ENCODE measurements around the gene DDX49.

DDX49 gene

DNA sequence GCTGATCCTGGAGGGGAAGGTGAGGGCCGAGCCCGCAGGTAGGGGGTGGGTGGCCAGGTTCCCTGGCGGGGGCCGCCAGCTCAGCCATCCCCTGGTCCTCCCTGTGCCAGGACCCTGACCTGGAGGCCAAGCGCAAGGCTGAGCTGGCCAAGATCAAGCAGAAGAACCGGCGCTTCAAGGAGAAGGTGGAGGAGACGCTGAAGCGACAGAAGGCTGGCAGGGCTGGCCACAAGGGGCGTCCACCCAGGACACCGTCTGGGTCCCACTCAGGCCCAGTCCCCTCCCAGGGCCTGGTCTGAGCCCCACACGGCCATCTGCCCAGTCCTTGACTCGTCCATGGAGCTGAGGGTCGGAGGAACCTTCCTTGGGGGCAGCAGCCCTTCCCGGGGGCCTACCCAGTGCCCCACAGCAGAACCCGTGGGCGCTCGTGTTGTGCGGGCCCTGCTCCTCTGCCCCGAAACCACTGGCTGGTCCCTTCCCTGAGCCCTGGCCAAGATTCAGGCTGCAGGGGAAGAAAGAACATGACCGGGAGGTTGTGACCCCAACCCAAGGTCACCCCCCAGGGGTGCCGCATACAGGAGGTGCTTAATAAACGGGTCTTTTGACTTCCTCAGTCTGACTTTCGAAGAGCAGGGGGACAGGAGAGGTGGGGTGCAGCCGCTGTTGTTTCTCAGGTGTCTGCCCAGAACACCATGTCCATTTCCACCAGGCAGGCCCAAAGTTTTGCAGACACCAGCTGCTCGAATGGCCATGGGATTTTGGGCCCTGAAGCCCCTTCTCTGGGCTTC is 8.7 kb downstream of the DDX49 start:
- no peak for DNase-seq (ENCODE audit: low read depth, low spot score)
- CTCF ChIA-PET: interaction anchor here (1.3 kb wide), 1 partner anchor 11 kb away, joined by 4 read pairs; no protein-coding TSS in a partner anchor
- TF ChIP-seq, protein P1, sequence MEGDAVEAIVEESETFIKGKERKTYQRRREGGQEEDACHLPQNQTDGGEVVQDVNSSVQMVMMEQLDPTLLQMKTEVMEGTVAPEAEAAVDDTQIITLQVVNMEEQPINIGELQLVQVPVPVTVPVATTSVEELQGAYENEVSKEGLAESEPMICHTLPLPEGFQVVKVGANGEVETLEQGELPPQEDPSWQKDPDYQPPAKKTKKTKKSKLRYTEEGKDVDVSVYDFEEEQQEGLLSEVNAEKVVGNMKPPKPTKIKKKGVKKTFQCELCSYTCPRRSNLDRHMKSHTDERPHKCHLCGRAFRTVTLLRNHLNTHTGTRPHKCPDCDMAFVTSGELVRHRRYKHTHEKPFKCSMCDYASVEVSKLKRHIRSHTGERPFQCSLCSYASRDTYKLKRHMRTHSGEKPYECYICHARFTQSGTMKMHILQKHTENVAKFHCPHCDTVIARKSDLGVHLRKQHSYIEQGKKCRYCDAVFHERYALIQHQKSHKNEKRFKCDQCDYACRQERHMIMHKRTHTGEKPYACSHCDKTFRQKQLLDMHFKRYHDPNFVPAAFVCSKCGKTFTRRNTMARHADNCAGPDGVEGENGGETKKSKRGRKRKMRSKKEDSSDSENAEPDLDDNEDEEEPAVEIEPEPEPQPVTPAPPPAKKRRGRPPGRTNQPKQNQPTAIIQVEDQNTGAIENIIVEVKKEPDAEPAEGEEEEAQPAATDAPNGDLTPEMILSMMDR (IDR thresholded peaks at IDR 0.05; ENCODE audit: insufficient read depth, low read length, missing control alignments): no peak
- no peak overlapping the region for H3K4me3 ChIP-seq (ENCODE audit: low read depth, low read length)
- POLR2A ChIA-PET: interaction anchor here (1.9 kb wide), 1 partner anchor 9 kb away, joined by 10 read pairs; the partner anchor contains the start of genes COPE and DDX49

DNA sequence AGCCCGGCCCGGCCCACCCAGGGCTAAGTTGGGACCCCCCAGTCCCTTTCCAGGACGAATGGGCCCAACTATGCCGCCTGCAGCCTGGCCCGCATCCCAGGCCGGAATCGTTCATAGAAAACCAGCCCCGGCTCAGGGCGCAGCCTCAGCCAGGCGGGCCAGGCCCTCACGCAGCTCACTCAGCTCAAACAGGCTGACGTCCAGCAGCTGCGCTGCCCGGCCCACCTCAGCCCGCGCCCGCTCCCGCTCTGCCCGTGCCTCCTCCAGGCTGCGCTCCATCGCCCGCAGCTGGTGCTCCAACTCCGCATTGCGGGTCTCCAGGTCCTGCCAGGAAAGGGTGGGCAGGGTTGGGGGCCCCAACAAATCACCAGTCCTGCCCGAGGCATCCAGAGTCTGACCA is 9.8 kb downstream of the DDX49 start:
- TF ChIP-seq, protein P1 (IDR thresholded peaks at IDR 0.05; ENCODE audit: insufficient read depth, low read length, missing control alignments): no peak
- H3K4me3 ChIP-seq (ENCODE audit: low read depth, low read length): no peak overlapping the region
- ChIA-PET CTCF (interaction anchor here (1.3 kb wide), 1 partner anchor 10 kb away, joined by 4 read pairs; no protein-coding TSS in a partner anchor), POLR2A (interaction anchor here (1.9 kb wide), 1 partner anchor 10 kb away, joined by 10 read pairs; the partner anchor contains the start of genes COPE and DDX49)
- DNase-seq (ENCODE audit: low read depth, low spot score): no peak

DNA sequence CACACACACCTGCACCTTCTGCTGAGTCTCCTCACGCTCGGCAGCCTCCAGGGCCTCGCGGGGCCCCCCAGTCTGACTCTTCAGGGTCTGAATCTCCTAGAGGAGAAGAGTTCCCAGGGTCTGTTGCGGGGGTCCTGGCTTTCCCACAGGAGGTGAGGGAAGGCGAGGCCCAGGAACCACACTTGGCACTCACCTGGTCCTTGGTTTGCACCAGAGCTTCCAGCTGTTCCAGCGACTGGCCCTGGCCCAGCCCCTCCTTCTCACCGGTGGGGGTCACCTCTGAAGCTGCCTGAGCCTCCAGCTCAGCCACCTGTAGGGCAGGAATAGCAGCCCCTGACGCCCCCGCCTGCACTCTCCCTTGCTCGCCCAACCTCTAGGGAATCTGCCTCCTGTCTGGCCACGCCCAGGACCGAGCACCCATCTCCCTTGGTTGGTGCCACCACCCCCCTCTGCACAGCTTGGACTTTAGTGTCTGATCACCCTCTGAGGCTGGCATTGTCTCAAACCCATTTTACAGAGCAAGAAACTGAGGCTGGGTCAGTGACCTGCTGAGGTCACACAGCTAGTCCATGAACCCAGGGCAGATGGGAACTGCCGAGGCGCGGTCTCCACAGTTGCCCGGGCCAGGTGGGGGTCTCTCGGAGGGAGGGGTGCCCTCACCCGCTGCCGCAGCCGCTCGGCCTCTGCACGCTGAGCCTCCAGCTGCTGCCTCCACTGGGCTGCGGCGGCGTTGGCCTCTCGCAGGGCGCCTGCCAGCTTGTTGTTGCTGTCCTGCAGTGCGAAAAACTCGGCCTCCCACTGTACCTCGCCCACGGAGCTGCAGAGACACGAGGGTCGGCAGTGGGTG is 12.0 kb downstream of the DDX49 start:
- no peak for DNase-seq (ENCODE audit: low read depth, low spot score)
- ChIA-PET CTCF (no interaction called here), POLR2A (interaction anchor here (0.8 kb wide), 1 partner anchor 12 kb away, joined by 4 read pairs; the partner anchor contains the start of genes COPE and DDX49)
- TF ChIP-seq, protein P1 (IDR thresholded peaks at IDR 0.05; ENCODE audit: insufficient read depth, low read length, missing control alignments): no peak
- no peak overlapping the region for H3K4me3 ChIP-seq (ENCODE audit: low read depth, low read length)

DNA sequence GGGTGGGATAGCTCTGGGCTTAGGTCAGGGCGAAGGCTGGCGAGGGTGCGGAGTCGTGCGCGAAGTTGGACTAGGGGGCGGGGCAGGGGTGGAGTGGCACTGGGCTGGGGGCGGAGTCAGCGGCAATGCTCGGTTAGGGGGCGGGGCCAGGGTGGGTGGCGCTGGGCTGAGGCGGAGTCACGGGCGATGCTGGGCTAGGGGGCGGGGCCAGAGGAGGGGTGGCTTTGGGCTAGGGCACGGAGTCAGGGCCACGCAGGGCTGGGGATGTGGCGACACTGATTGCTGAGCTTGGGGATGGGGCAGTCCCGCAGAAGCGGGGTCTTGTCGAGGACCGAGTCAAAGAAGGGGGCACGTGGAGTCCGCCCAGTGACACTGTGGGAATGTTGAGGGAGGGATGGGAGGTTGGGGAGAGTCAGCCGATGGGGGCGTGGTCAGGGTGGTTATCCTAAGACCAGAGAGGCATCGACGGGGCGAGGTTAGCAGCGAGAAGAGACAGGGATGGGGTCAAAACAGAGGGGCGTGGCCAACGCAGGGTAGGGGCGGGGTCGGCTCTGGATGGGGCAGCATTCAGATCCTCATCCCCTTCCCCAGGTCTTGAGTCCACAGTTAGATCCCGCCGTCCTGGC is 12.8 kb downstream of the DDX49 start:
- DNase-seq (ENCODE audit: low read depth, low spot score): no peak
- ChIA-PET POLR2A (interaction anchor here (0.8 kb wide), 1 partner anchor 9 kb away, joined by 3 read pairs; no protein-coding TSS in a partner anchor), CTCF (interaction anchor here (1.4 to 1.6 kb wide), 2 partner anchors 10 to 55 kb away, joined by 4 to 5 read pairs; no protein-coding TSS in a partner anchor)
- no peak overlapping the region for H3K4me3 ChIP-seq (ENCODE audit: low read depth, low read length)
- TF ChIP-seq, protein P1 (IDR thresholded peaks at IDR 0.05; ENCODE audit: insufficient read depth, low read length, missing control alignments): no peak

DNA sequence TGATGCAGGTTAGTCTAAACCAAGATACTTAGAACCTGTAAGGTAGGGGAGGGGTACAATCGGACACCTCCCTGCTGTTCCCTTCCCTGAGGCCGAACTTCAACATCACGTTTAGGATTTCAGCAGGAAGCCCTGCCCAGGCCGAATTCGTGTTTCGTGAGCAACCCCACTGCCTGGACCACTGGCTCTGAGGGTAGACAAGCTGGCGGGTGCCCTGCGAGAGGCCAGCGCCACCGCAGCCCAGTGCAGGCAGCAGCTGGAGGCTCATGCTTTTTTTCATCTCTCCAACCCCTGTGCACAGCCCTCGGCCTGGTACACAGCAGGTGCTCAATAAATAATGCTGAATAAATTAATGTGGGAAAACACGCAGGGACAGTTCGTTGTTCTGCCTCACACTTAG is 13.8 kb downstream of the DDX49 start:
- TF ChIP-seq, protein P1 (IDR thresholded peaks at IDR 0.05; ENCODE audit: insufficient read depth, low read length, missing control alignments): no peak
- POLR2A ChIA-PET: no interaction called here
- H3K4me3 ChIP-seq (ENCODE audit: low read depth, low read length): no peak overlapping the region
- CTCF ChIA-PET: interaction anchor here (1.4 to 1.6 kb wide), 2 partner anchors 9 to 54 kb away, joined by 4 to 5 read pairs; no protein-coding TSS in a partner anchor
- no peak for DNase-seq (ENCODE audit: low read depth, low spot score)
